GM18517 (cell line): ENCODE data around the gene BPGM.

ENCODE experiments used
- ATAC-seq: cut with Tn5 transposase; IDR thresholded peaks from one replicate; pipeline ENCODE4 v1.9.1; 2021; ENCODE audit warnings: mild to moderate bottlenecking, moderate library complexity; ENCODE audit not compliant: unreplicated experiment

The BPGM gene

DNA sequence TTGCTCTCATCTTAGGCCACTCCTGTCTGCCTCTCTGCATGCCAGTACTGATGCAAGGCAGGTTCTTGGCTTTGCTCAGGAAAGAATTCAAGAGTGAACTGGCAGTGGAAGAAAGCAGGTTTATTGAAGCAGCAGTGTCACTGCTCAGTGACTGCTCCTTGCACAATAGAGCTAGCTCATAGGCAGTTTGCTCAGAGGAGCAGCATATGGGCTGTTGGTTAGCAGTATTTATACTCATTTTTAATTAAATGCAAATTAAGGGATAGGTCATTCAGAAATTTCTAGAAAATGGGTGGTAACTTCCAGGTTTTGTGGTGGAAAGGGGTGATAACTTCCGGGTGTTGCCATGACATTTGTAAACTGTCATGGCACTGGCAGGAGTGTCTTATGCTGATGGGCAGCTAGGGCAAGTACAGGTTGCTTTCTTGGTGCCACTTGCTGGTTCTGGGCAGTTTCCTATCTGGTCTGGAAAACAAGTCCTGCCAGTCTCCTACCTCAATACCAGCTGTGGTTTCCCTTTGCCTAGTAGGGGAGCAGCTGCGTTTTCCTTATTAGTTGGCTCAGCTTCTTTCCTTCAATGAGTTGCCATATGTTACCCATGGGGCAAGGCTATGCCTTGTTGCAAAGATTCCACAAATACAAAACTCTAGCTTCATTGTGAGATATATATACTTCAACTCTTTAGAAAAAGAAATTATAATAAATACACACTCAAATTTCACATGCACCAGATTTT, 68.0 kb downstream of the BPGM start:
- no peak for ATAC-seq

DNA sequence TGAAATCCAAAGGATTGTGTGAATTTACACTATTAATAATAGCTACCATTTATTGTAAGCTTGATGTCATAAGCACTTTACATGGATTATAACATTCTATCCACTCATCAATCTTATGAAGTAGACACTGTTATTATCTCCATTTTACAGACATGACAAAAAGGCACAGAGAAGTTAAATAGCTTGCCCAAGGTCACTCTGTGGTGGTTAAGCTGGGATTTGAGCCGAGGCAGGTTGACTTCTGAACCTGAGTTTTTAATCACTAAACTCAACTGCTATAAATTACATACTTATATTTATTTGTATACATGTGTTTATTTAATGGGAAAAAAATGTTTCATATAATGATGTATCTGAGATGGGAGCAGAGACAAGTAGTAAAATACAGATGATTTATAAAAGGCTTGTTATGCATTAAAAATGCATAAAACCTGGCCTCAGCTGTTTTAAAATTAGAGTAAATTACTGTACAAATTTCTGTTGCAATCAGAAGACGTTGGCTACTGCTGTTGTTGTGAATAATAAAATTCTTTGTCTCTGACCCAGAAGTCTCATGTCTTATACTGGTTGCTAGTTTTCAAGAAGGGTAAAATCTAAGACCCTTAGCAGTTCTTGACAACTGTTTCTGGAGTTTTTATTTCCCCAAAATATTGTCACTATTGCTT, 71.7 kb downstream of the BPGM start:
- no peak for ATAC-seq

DNA sequence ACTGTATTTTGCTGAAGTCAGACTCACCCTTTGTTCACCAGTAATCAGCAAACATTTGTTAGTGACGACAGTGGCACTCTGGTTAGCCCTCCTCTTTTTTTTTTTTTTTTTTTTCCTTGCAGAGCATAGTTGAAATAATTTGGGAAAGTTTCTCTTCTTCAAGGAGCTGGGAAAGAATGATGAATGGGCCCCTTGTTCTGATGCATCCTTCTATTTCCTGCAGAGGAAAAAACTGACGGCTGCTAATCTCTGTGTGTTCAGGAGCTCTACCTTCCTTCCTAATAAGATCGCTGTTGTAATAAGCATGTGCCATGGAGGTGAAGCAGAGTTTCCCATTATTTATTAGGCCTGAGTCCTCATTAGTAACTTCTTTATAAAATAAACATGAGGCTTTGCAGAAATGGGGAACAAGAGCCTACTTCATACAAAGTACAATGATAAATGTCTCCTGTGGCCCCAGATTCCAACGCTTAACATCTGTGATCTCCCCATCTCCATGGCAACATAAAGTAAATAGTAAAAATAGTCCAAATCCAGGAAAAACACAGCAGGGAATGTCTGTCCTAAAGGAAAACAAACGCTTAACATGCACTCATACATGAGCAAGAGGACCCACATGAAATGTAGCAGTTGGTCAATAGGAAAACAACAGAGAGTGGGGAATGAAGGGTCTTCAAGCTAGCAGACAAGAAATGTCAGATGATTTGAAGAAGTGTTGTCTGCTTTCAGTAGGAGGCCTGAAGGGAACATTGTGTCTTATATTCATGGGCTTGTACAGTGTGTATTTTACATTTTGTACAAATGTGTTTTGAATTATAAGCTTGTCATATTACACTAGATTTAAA, 73.7 kb downstream of the BPGM start:
- no peak for ATAC-seq

- no peak for ATAC-seq
Measured at GRCh38 chr7:134721171-134721570, 74.5 kb downstream of the BPGM start.

DNA sequence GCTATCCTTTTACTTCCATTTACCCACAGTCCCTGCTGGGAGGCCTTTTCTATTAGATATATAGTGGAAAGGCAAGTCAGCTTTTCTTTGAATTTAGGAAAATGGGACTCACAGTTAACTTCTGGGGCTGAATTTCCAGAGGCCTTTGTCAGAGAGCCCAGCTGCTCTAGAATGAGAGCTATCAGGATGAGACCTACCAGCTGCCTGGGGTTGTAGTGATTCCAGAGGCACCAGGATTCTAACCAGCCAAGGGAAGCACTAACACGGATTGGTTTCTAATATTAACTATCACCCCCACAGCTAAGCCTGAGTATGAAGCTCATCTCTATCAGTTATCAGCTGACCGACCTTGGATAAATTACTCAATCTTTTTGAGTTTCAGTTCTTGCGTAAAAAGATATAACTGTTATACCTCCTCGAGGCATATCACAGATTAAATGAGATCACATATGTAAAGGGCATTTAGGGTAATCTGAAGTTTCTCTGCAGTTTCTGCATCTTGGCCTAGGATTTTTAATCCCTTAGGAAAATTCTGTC, 76.2 kb downstream of the BPGM start:
- ATAC-seq = no peak

DNA sequence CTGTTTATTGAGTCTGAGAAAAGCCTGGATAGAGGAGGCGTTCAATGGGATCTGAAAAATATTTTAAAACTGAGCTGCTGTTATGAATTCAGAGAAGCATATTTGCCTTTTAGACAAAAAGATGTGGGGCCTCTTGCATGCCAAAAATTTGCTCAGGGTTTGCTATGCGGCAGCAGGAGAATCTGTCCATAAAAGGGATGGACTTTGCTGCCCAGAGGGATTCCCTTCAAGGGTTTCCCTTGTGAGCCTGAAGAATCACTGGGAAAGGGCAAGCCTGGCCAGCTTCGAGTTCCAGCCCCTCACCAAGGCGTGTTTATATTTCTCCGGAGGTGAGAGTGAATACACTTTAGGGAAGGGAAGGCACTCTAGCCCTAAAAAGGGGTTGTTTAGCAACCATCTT, 77.2 kb downstream of the BPGM start:
- no peak for ATAC-seq

DNA sequence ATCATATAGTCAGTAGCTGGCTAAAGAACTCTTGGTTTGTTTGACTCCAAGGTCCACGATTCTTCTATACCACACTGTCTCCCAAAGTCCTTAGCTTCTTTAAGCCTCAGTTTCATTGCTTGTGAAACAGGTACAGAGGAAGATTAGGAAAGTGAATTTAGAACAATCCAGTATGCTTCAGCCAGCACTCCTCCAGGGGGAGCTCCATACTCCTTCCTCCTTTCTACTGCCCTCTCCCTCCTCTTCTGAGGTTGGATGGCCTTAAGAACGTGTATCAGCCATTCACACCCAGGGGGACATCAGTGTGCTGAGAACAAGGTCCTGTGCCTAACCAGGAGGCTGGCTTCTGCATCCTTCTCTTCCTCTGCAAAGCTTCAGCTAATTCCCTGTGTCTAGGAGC, 78.0 kb downstream of the BPGM start:
- ATAC-seq = no peak

DNA sequence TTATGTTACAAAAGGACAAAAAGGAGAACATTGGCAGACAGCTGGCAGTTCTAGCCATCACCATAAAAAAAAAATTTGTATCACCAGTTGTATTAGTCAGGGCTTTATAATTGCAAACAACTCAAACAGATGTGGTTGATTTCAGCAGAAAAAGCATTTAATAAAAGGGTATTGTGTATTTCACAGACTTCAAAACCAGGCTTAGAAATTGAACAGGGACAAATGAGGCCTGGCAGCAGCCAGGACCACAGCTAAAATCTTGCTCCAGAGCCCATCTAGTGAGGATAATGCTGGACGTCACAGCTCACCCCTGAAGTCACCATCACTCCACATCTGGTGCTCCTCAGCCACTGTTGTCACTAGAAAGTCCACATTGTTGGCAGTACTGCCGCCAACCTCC, 79.9 kb downstream of the BPGM start:
- ATAC-seq = no peak

GRCh38 chr7:134727711-134728110, 81.1 kb downstream of the BPGM start:
- ATAC-seq = no peak
